Measurements from ENCODE around the gene ALLC. TPM values are rescaled to one million over a fixed set of nuclear protein-coding genes. Genes with fewer than 3 reads are reported as not detected.

The ALLC gene
- total RNA-seq, 1 experiment from 2014 or later = not detected

DNA sequence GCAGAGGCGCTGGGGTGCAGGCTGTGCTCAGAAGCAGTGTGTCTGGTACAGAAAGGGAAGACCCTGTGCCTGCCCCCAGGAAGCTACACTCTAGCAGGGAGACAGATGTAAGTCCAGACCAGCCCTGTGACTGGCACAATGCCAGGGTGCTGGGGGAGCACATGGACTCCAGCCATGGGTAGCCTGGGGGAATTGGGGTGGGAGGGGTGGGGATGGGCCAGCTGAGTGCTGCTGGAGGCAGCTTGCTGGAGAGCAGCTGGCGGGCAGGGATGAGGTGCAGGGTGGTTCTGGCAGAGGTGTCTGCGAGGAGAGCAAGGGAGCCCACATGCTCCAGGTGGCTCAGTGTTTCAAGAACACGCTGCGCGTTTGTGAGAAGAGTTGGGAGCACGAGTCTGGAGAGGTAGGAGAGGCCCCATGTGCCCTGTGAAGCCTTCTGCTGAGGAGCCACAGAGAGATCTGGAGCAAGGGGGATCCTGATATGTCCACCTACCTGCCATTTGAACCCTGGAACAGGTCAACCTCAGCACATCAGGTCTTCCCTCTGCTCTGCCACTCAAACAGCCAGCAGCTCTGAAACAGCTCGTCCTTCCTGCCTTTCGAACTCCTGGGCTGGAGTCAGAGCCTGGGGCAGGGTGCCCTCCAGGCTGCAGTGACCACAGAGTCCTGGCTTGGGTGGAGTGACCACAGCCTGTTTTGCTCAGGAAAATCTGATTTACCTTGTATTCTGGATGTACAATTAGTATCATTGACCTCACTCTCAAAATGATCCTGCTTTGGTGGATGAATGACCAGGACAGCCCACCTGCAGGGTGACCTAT, 15.1 kb downstream of the ALLC start:
- no peak for DNase-seq (ENCODE audit: extremely low read depth, low read depth)

DNA sequence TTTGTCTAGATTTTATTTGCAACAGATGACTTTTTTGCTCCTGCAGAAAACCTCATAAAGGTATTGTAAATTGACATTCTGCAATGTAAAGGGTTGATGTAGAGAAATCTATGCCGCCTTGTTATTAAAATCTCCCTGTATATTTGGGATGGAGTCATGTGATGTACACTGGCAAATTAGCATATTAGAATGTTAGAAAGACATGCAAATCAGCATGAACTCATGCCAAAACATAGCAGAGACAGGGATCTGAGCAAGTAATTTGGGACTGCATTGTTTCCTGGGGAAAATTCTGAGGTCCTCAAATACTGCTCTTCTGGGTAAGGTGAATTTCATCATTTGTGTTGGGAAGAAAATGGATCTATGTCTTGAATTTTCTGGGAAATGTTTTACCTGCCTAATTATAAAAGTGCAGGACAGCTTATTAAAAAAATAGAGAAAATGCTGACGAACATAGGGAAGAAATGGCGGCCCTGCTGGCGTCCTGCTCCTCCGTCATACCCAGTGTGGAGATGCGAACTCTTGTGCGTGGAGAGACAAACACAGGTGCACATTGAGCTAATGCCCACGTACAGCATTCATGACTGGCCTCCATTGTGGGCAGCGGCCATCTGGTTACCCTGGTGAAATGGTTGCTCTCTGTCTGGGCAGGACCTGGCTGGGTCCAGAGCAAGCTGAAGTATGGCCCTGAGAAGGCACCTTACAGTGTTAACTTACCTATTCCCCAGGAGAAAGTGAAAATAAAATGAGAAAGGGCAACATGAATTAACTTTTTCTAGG, 16.3 kb downstream of the ALLC start:
- no peak for DNase-seq (ENCODE audit: extremely low read depth, low read depth)

DNA sequence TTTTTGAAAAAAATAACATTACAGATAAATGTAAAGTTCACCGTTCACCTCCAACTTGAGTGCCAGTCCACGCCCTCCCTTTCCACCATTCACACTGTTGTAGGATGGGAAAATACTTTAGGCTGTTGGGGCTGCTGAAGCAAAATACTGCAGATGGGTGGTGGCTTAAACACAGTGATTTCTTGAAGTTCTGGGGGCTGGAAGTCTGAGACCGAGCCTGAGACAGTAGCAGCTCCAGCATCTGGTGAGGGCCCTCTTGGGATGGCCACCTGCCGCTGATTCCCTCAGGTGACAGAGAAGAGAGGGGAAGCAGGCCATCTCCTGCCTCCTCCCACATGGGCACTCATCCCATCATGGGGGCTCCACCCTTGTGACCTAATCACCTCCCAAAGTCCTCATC, 17.7 kb downstream of the ALLC start:
- DNase-seq (ENCODE audit: extremely low read depth, low read depth) = no peak

DNA sequence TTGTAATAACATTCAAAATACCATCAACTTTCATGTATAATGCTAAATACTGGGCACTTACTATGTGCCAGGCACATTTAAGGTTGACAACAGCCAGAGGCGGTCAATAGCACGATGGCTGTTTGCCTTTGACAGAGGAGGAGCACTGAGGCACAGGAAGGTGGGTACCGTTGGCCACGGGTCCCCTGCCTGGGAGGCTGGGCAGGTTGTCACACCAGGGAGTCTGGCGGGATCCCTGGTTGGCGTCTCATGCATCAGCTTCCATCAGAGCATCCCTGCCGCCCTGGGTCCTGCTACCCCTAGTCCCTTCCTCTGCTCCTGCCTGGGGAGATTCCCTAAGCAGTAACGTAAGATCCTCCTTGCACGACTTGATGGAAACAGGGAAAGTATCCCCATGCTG, 19.4 kb downstream of the ALLC start:
- DNase-seq (ENCODE audit: extremely low read depth, low read depth) = no peak

DNA sequence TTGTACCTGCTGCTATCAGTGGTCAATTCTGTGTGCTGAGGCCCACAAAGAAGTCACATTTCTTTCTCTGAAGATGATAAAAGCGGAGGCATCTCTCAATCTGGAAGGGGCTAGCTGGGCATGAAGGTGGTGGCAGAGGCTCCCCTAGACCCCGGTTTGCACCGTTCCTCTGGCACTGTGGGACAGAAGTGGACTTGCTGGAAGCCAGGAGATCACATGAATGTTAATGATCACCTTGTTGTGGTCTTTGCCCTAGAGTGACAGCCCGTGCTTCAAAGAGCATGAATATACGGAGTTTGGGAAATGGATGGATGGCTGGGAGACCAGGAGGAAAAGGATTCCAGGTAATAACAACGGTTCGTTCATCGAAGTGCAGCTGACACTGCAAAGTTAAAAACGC, 20.2 kb downstream of the ALLC start:
- no peak for DNase-seq (ENCODE audit: extremely low read depth, low read depth)

DNA sequence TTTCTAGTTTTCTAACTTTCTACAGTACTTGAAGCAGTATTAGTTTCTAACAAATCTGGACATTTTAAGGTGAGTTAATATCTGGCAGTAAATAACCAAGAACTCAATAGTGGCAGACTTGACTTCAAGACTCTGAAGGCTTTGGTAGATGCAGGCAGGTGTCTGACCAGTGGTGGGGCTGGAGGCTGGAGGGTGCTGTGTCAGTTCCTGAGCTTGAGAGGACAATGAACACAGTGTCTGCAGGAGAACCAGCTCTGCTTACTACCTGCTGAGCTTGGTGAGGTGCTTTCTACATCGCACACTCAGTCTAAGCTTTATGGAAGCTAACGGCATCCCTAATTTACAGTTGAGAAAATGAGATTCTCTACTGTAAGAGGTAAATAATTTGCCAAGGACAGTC, 21.2 kb downstream of the ALLC start:
- no peak for DNase-seq (ENCODE audit: extremely low read depth, low read depth)

DNA sequence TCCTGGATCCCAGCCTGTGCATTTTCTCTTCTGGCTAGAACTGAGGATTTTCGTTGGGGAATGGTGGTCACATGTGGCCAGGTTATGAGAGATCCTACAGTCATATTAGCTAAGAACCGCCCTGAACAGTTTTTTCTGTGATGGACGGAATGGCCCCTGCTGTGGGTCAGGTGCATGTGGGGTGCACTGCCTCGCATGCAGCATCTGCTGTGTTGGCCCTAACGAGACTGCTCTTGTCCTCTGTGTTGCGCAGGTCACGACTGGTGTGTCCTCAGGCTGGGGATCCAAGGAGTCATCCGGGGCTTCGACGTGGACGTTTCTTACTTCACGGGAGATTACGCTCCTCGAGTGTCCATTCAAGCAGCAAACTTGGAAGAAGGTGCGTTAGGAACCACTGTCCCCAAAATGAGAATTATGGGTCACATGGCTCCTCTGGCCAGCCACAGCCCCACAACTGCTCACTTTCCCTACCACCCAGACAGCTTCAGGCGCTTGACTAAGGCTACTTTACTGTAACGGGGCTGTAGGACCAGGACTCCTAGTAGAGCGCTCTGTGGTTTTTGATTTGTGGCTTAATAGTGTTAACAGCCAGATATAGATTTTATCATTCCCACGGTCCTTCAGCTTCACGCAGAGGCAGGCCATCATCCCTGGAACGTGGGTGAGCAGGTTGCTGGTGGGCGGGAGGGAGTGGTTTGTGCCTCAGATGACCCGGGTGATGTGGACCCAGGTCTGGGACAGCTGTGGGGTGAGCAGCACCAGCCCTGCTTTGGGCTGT, 21.8 kb downstream of the ALLC start:
- DNase-seq (ENCODE audit: extremely low read depth, low read depth) = no peak

DNA sequence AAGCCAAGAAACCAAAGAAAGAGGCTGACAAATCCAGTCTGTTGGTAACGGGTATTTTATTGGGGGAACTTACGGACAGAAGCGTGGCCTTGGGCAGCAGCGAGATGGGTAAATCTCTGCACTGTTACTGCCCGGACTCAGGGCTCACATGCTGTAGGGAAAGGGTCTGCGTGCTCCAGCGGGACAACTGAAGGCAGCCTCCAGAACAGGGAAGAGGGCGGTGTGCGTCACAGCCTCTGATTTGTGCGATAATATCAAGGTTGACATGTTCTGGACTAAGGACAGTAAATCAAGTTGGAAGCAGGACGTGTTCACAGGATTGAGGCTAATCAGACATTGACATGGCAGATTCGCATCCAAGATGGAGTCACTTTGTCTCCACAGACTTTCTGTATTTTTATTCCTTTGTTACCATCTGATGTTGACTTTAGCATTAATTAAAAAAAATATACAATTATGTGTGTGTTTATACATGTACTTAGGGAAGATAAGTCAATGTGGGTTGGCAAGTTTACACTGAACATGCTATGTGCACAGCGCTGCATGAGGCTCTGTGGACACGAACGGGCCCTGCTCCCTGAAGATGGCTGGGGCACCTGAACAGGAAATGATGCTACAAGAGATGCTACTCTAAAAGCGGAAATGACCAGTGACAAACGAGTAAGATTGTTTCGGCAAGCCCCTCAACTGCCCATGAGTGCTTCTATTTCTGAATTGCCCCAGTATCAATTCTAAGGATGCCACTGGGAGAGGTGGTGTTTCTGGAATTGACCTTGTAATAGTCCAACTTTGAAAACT, 22.7 kb downstream of the ALLC start:
- no peak for DNase-seq (ENCODE audit: extremely low read depth, low read depth)

DNA sequence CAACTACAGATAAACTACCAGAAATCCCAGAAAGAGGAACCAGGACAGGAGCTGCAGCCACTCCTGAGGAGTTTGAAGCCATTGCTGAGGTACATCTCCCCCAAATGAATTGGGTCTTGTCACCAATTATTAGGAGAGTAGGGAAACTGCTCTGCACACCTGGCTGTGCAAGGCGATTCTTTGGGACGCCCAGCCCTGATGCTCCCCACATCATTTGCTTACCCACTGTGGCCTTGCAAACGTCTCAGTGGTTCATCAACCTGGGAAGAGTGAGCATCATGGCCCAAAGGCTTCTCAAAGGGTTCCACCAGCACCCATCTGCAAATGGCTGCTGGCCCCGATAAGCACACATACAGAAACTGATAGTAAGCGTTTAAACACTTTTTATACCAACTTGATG, 23.6 kb downstream of the ALLC start:
- no peak for DNase-seq (ENCODE audit: extremely low read depth, low read depth)

DNA sequence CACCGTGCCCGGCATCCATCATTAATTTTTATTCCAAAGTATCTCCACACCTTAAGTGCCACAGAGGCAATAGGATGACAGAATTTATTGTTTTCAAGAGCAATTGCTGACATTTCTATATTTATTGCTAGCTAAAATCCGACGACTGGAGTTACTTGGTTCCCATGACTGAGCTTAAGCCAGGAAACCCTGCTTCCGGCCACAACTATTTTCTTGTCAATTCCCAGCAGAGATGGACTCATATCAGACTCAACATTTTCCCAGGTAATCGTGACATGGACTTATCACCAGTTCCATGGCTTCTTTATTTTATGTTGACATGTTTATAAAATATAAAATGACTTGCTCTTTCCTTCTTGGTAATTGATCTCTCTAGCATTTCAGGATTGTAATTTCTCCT, 24.8 kb downstream of the ALLC start:
- DNase-seq (ENCODE audit: extremely low read depth, low read depth) = no peak

DNA sequence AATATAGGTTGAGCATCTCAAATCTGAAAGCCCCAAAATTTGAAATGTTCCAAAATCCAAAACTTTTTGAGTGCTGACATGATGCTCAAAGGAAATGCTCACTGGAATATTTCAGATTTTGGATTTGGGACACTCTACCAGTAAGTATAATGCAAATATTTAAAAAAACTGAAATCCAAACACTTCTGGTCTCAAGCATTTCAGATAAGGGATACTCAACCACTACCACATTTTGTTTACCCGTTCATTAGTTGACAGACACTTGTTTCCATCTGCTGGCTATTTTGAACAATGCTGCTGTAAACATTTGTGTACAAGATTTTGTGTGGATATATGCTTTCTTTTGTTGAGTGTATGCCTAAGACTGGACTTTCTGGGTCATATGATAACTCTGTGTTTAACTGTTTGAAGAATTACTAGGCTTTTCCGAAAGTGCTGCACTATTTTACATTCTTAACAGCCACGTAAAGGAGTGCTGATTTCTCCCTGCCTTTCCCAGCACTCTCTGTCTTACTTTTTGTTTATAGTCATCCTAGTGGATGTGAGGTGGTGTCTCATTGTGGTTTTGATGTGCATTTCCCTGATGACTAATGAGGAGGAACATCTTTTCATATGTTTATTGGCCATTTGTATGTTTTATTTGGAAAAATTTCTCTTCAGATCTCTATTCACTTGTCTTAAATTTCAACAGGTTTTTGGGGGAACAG, 25.9 kb downstream of the ALLC start:
- DNase-seq (ENCODE audit: extremely low read depth, low read depth) = no peak

DNA sequence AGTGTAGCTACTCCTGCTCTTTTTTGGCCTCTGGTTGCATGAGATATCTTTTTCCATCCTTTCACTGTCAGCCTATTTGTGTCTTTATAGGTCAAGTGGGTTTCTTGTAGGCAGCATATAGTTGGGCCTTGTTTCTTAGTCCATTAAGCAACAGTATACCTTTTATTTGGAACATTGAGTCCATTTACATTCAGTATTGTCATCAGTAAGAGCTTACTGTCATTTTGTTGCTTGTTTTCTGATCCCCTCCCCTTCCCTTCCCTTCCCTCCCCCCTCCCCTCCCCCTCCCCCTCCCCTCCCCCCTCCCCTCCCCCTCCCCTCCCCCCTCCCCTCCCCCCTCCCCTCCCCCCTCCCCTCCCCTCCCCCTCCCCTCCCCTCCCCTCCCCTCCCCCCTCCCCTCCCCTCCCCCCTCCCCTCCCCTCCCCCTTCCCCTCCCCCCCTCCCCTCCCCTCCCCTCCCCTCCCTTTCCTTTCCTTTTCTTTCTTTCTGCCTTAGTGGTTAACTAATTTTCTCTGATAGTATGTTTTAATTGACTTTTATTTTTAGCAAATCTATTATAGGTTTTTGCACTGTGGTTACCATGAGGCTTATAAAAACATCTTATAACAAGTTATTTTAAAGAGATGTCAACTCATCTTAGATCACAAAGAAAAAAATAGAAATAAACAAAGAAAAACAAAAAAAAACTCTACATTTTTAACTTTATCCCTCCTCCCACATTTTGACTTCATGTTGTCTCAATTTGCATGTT, 32.2 kb downstream of the ALLC start:
- no peak for DNase-seq (ENCODE audit: extremely low read depth, low read depth)

DNA sequence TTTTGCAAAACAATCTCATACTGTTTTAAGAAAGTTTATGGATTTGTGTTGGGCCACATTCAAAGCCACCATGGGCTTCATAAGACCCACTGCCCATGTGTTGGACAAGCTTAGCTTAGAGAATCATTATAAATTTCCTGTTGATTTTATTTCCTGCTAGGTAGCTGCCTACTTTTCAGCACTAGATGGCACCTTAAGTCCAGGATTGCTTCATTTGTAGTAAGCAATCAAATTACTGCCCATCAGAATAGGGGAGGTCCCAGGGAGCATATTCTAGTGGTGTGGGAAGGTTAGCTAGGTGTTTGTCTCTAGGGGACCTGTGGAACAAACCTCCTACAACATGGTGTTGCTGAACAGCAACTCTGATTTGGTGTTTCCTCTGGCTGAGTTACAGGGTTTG, 34.4 kb downstream of the ALLC start:
- peak; percentile 24 for DNase-seq (ENCODE audit: extremely low read depth, low read depth)

DNA sequence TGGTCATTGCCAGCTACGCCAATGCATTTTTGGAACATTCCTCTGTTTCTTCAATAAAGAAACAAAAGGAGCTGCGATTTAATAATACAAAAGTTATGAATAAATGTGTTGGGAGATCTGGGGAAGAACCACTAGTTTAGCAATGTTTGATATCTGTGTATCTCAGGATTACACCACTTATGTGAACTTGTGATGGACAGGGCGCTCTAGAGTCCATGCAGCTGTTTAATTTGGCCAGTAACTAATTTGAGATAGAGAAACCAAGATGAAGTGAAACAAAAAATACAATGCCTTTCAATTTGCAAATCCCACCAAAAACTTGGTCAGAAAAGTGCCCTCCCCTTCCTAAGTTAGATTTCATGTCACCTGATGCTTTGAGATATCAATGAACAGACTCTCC, 38.5 kb downstream of the ALLC start:
- DNase-seq (ENCODE audit: extremely low read depth, low read depth) = no peak

DNA sequence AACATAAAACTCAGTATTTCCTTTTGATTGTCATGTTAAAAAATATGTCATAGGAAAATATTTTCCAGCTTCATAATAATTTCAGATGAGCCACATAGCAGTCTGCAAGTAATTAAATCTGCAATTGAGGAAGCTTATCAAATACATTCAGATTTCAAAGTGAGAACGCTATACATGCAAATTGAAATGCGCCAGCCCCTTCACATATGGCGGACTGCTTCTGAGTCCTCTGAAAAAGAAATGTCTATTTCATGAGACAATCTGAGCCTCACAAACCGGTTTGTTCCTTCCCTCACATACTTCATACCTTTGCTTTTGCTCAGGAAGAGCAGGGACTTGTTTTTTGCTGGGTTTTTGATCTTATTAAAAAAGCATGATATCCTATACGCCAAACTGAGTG, 43.1 kb downstream of the ALLC start:
- DNase-seq (ENCODE audit: extremely low read depth, low read depth) = no peak

DNA sequence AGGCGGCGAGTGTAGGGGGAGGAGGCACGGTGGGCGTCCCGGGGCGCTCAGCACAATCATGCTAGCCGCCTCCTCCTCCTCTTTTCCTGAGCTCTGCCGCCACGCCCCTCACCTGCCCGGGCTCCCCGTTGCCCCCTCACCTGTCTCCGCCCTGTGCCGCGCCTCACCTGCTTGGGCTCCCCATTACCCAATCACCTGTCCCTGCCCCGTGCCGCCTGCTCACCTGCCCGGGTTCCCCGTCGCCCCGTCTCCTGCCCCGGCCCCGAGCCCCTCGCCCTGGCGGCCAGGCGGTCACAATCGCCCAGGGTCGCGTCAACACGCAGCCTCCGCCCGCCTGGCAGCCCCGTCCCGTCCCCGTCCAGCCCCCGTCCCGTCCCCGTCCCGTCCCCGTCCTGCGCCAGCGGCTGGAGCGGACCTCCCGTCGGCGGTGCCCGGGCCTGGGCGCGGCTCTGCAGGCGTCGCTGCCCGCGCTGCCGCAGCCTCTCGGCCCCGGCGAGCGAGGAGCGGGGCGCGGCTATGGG, 45.3 kb downstream of the ALLC start, which contains the start of gene DCDC2C:
TSS of gene DCDC2C (plus strand) at position 340 of the 521 bp plus-strand sequence. CDS start at position 517, 177 bp downstream.
- DNase-seq (ENCODE audit: extremely low read depth, low read depth) = no peak

DNA sequence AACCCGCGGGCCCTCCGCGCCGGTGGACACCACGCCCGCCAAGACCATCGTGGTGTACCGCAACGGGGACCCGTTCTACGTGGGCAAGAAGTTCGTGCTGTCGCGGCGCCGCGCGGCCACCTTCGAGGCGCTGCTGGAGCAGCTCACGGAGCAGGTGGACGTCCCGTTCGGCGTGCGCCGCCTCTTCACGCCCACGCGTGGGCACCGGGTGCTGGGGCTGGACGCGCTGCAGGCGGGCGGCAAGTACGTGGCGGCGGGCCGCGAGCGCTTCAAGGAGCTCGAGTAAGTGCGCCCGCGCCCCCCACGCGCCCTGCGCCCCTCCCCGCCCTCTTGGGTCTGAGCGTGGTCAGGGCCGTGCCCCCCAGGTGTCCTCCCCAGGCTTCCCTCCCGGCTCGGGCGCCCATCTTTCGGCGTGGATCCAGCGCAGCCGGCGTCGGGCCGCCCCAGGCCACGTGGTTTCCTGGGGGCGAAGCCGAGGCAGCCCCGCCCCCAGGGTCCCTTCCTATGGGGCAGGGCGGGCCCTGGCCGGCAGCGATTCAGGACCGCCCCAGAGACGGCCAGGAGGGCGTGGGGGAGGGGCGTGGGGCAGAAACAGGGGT, 45.9 kb downstream of the ALLC start:
- no peak for DNase-seq (ENCODE audit: extremely low read depth, low read depth)

DNA sequence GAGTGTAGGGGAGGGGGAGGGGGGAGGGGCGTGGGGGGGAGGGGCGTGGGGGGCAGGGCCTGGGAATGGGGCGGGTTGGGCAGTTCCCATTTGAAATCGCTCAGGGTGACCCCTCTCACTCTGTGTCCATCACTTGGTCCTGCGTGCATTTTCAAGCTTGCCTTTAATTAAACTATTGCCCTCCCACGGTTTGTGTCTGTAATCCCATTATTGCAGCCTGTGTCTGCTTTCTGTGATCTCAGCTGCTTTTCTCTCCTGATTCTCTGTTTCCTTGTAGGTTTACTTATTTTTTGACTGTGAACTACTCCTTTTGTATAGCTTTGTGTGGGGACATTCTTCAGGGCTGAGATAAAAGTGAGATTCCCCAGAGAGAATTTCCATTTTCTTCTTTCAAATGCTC, 46.7 kb downstream of the ALLC start:
- DNase-seq (ENCODE audit: extremely low read depth, low read depth) = no peak
